ES-I3 (cell line): ENCODE data around the gene CPXM1.
A peak's percentile ranks its signal among the peaks of the same experiment; 100 is the strongest.

Experiments
- H3K36me3 ChIP-seq: 2 replicates; pipeline ENCODE4 v1.6.1; 2013; ENCODE audit warnings: mild to moderate bottlenecking, low read length, control low read depth, moderate library complexity; ENCODE audit not compliant: insufficient read depth
- H3K4me1 ChIP-seq: 2 replicates; pipeline ENCODE4 v1.6.1; 2013; ENCODE audit warnings: mild to moderate bottlenecking, control low read depth, low read length; ENCODE audit not compliant: insufficient read depth
- H3K9ac ChIP-seq: 2 replicates; pipeline ENCODE4 v1.6.1; 2013; ENCODE audit warnings: low read depth, mild to moderate bottlenecking, low read length, moderate library complexity
- H3K9me3 ChIP-seq: 2 replicates; pipeline ENCODE4 v1.6.1; 2013; ENCODE audit warnings: mild to moderate bottlenecking, low read length, moderate library complexity; ENCODE audit not compliant: control insufficient read depth, insufficient read depth

The CPXM1 gene

GRCh38 chr20:2799688-2800520 is 523 bp downstream of the CPXM1 start:
- no peaks in the 10 kb centered on the region; the same call in 1 of the 2 replicates for H3K4me1 ChIP-seq
- peak overlapping the region; percentile 46 for H3K9ac ChIP-seq
- no peaks in the 10 kb centered on the region for H3K36me3 ChIP-seq
- H3K9me3 ChIP-seq, result no peaks in the 10 kb centered on the region

DNA sequence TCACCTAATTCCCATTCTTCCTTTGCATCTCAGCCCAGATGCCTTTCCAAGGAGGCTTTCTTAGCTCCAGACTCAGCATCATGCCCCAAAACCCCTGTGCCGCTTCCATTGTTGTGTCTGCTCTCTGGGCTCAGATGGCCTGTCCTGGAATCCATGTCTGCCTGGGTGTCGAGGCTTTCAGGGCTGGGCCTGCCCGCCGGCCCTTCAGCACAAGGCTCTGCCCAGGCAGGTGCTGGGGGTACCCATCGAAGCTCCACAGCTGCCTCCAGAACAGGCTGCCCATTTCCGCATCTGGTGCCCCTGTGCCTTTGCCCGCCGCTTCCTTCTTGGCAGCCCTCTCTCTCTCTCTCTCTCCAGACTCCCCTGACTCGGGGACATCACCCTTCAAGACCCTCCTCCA is 1.2 kb downstream of the CPXM1 start:
- no peaks in the 10 kb centered on the region for H3K9me3 ChIP-seq
- H3K36me3 ChIP-seq, result no peaks in the 10 kb centered on the region
- peak overlapping the region; percentile 46; the same call in 1 of the 2 replicates for H3K9ac ChIP-seq
- H3K4me1 ChIP-seq, result no peaks in the 10 kb centered on the region; the same call in 1 of the 2 replicates

GRCh38 chr20:2798814-2799213 is 1.6 kb downstream of the CPXM1 start:
- no peaks in the 10 kb centered on the region for H3K36me3 ChIP-seq
- H3K9me3 ChIP-seq, result no peaks in the 10 kb centered on the region
- H3K9ac ChIP-seq, result no peak overlapping the region
- H3K4me1 ChIP-seq, result no peaks in the 10 kb centered on the region; the same call in 1 of the 2 replicates

DNA sequence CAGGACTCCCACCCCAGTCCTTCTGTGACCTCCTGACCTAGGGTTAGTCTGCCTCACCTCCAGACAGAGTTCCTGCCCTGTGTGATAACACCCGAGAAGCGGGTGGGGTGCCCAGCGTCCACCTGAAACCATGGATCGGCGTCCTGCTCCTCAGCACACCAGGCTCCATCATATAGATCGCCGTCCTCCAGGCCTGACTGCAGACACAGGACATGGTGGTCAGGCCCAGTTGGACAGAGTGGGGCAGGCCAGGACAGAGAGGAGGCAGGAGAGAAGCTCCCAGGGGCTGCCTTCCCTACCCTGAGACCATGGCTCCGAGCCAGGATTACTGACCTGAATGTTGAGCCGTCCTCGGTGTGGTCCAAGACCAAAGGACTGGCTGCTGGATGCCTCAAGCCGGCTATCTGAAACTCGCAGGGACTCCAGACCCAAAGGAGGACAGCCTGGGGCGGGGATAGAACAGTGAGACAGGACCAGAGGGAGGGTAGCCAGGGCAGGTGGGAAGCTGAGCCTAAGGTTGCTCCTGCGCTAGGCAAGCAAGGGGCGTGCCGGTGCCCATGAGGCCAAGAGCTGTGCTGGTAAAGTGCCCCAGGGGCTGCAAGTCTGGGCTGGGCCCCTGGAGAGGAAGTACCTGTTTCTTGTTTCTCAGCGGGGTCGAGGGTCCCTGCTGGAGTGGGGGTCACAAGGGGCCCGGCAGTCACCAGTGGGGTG is 2.2 kb downstream of the CPXM1 start:
- no peaks in the 10 kb centered on the region for H3K36me3 ChIP-seq
- no peaks in the 10 kb centered on the region for H3K9me3 ChIP-seq
- no peak overlapping the region for H3K9ac ChIP-seq
- no peaks in the 10 kb centered on the region; the same call in 1 of the 2 replicates for H3K4me1 ChIP-seq

- Histone ChIP-seq H3K4me1 (no peaks in the 10 kb centered on the region; the same call in 1 of the 2 replicates), H3K9ac (no peak overlapping the region), H3K36me3 (no peaks in the 10 kb centered on the region), H3K9me3 (no peaks in the 10 kb centered on the region)
These were observed 3.1 kb downstream of the CPXM1 start for GRCh38 chr20:2797136-2797983.

- Histone ChIP-seq H3K36me3 (no peaks in the 10 kb centered on the region), H3K4me1 (no peaks in the 10 kb centered on the region; the same call in 1 of the 2 replicates), H3K9ac (no peak overlapping the region), H3K9me3 (no peaks in the 10 kb centered on the region)
These were observed 4.3 kb downstream of the CPXM1 start for GRCh38 chr20:2796011-2796660.

- H3K9me3 ChIP-seq, result no peaks in the 10 kb centered on the region
- no peaks in the 10 kb centered on the region for H3K36me3 ChIP-seq
- H3K9ac ChIP-seq, result no peak overlapping the region
- H3K4me1 ChIP-seq, result no peaks in the 10 kb centered on the region; the same call in 1 of the 2 replicates
These were observed 5.0 kb downstream of the CPXM1 start for GRCh38 chr20:2795451-2795850.

GRCh38 chr20:2794866-2795447 is 5.5 kb downstream of the CPXM1 start:
- Histone ChIP-seq H3K4me1 (no peaks in the 10 kb centered on the region; the same call in 1 of the 2 replicates), H3K9me3 (no peaks in the 10 kb centered on the region), H3K36me3 (no peaks in the 10 kb centered on the region), H3K9ac (no peak overlapping the region)

GRCh38 chr20:2794202-2794748 is 6.2 kb downstream of the CPXM1 start:
- Histone ChIP-seq H3K36me3 (no peaks in the 10 kb centered on the region), H3K9ac (no peak overlapping the region), H3K4me1 (no peaks in the 10 kb centered on the region; the same call in 1 of the 2 replicates), H3K9me3 (no peaks in the 10 kb centered on the region)

GRCh38 chr20:2793471-2793870 is 7.0 kb downstream of the CPXM1 start:
- Histone ChIP-seq H3K36me3 (no peaks in the 10 kb centered on the region), H3K4me1 (no peaks in the 10 kb centered on the region), H3K9ac (no peak overlapping the region), H3K9me3 (no peaks in the 10 kb centered on the region)

GRCh38 chr20:2783908-2784566 is 16.4 kb downstream of the CPXM1 start:
- Histone ChIP-seq H3K36me3 (no peaks in the 10 kb centered on the region), H3K4me1 (no peaks in the 10 kb centered on the region), H3K9ac (no peak overlapping the region), H3K9me3 (no peaks in the 10 kb centered on the region; the same call in 1 of the 2 replicates)

GRCh38 chr20:2780948-2781347 is 19.5 kb downstream of the CPXM1 start:
- Histone ChIP-seq H3K9me3 (no peaks in the 10 kb centered on the region), H3K36me3 (no peaks in the 10 kb centered on the region), H3K4me1 (no peaks in the 10 kb centered on the region), H3K9ac (no peak overlapping the region)
